ENCODE data around the gene HJURP.
A peak's percentile ranks its signal among the peaks of the same experiment; 100 is the strongest.

The HJURP gene

DNA sequence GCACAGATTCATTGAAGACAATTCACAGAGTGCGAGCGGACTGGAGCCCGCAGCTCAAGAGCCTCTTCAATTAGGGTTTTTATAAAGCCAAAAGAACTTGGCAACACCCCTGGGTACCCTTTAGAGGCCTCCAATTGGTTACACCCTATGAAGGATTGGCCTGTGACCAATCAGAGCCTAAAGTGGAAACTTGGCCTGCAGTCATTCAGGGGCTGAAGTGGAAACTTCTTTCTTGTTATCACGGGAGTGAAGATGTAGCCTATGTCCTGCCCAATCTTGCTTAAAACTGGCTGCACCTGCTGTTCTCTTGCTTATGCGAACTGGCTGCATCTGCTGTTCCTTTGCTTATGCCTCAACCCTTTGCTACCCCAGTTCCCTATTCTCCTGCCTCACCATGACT is 1.8 kb upstream of the HJURP start:
- Mint-ChIP-seq H3K36me3 (ENCODE audit: low read depth) (peaks cover 9% of the 10 kb centered on the region), H3K27ac (no peak overlapping the region)
- intact Hi-C loops (cut with micrococcal nuclease) = loop anchor here (10.0 kb wide), 1 partner anchor 689 kb away; no protein-coding TSS in a partner anchor

DNA sequence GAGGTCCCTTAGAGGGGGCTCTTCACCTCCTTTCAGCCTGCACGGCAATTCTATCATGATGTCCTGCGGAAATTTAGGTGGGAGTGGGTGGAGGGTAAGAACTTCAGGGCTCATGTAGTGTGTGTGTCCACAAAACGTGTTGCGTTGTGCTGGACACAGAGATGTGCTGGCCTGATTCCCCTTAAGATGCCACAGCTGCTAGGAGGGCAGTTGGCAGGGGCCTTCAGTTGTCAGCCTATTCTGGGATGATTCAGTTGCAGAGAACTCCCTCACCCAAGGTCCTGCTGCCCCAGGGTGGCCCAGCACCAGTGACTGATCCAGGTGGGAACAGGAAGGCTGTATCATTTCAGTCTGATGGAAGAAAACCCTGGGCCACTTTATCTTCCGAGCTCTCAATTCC is 1.0 kb upstream of the HJURP start:
- no peak overlapping the region for H3K27ac Mint-ChIP-seq
- H3K4me1 Mint-ChIP-seq (ENCODE audit: low read depth) = peaks cover 41% of the 10 kb centered on the region
- no peaks in the 10 kb centered on the region for H3K27me3 Mint-ChIP-seq
- H3K4me3 Mint-ChIP-seq = no peak overlapping the region
- H3K9me3 Mint-ChIP-seq = no peaks in the 10 kb centered on the region
- peaks cover 9% of the 10 kb centered on the region for H3K36me3 Mint-ChIP-seq (ENCODE audit: low read depth)
- intact Hi-C loops (cut with micrococcal nuclease) = loop anchor here (10.0 kb wide), 1 partner anchor 689 kb away; no protein-coding TSS in a partner anchor

More for the DNA sequence above, 1.8 kb upstream of the HJURP start:
- Mint-ChIP-seq H3K4me3 (no peak overlapping the region), H3K4me1 (ENCODE audit: low read depth) (peaks cover 41% of the 10 kb centered on the region), H3K9me3 (no peaks in the 10 kb centered on the region), H3K27me3 (no peaks in the 10 kb centered on the region)

DNA sequence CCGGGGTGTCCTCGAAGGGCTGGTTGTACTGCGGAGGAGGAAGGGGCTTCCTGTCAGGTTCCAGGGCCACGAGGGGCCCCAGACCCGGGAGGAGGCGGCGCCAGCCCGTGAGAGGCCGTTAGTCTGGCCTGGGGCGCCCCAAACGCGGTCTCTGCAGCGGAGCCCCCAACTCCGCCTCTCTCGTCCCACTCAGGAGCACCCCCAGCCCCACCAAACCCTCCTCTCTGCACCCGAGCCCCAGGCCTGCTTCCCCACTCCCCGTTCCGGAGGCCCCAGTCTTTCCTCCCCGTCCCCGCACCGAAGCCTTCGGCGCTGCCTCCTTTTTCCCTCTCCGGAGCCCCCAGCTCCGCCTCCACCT is 473 bp downstream of the HJURP start:
- peaks cover 9% of the 10 kb centered on the region for H3K36me3 Mint-ChIP-seq (ENCODE audit: low read depth)
- H3K27ac Mint-ChIP-seq = peak overlapping the region; percentile 35
- H3K4me3 Mint-ChIP-seq = peak overlapping the region; percentile 95
- no peaks in the 10 kb centered on the region for H3K27me3 Mint-ChIP-seq
- H3K9me3 Mint-ChIP-seq = no peaks in the 10 kb centered on the region
- H3K4me1 Mint-ChIP-seq (ENCODE audit: low read depth) = peaks cover 45% of the 10 kb centered on the region
- intact Hi-C loops (cut with micrococcal nuclease) = loop anchor here (10.0 kb wide), 1 partner anchor 691 kb away; no protein-coding TSS in a partner anchor

DNA sequence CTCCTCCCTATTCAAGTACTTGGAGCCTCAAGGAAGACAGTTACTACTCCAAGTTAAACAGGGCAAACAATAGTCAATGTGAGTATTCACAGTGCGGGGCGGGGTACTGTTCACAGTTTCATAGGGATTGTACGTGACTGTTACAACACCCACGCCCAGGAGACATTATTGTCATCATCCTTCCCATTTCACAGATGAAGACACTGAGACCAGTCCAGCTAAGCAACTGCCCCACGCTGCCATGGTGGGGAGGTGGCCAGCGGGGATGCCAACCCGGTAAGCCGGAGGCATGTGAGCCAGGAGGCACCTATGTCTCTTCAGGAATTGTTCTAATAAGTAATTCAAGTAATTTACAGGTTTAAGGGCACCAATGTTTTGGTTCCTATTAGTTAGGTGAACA is 982 bp downstream of the HJURP start:
- Mint-ChIP-seq H3K27ac (no peak overlapping the region), H3K4me3 (peak overlapping the region; percentile 95), H3K9me3 (no peaks in the 10 kb centered on the region), H3K4me1 (ENCODE audit: low read depth) (peaks cover 50% of the 10 kb centered on the region), H3K27me3 (no peaks in the 10 kb centered on the region), H3K36me3 (ENCODE audit: low read depth) (peaks cover 14% of the 10 kb centered on the region)
- intact Hi-C loops (cut with micrococcal nuclease) = loop anchor here (10.0 kb wide), 1 partner anchor 691 kb away; no protein-coding TSS in a partner anchor

DNA sequence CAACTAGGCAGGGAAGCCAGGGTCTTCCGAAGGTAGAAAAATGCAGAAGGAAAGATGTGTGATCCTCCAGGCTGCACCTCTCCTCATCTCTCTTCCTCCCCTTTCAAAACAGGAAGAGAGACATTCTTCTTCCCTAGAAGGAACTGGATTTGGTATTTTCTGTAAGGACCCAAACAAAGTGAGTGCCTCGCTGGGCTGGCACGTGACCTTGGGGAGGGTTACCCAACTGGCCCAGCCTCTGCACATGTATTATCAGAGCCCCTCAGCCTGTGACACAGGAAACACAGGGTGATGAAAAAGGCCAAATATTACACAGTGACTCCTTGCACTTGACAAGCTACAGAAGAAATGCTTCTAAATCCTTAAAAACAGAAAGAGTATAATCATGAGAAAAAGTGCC is 2.3 kb downstream of the HJURP start:
- Mint-ChIP-seq H3K9me3 (no peaks in the 10 kb centered on the region), H3K4me3 (peak overlapping the region; percentile 35), H3K27me3 (no peaks in the 10 kb centered on the region), H3K27ac (no peak overlapping the region), H3K36me3 (ENCODE audit: low read depth) (peaks cover 18% of the 10 kb centered on the region), H3K4me1 (ENCODE audit: low read depth) (peaks cover 46% of the 10 kb centered on the region)
- intact Hi-C loops (cut with micrococcal nuclease) = loop anchor here (10.0 kb wide), 1 partner anchor 693 kb away; no protein-coding TSS in a partner anchor

DNA sequence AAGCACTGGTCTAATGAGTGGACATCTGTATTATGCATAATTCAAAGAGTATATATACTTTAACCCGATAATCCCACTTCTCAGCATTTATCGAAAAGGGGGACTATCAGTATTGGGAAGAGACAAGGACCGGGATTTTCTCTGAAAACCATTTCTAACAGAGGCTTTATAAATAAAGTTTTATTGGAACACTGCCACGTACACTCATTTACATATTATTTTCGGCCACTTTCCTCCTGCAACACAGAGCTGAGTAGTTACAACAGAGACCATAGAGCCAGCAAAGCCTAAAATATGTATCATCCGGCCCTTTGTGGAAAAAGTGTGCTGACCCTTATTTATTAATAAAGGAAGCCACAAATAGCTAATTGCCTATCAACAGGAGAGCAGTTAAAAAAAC is 3.2 kb downstream of the HJURP start:
- intact Hi-C loops (cut with micrococcal nuclease) = loop anchor here (10.0 kb wide), 1 partner anchor 694 kb away; no protein-coding TSS in a partner anchor
- no peaks in the 10 kb centered on the region for H3K9me3 Mint-ChIP-seq
- peaks cover 18% of the 10 kb centered on the region for H3K36me3 Mint-ChIP-seq (ENCODE audit: low read depth)
- H3K27me3 Mint-ChIP-seq = no peaks in the 10 kb centered on the region
- H3K4me3 Mint-ChIP-seq = no peak overlapping the region
- no peak overlapping the region for H3K27ac Mint-ChIP-seq
- H3K4me1 Mint-ChIP-seq (ENCODE audit: low read depth) = peaks cover 48% of the 10 kb centered on the region

DNA sequence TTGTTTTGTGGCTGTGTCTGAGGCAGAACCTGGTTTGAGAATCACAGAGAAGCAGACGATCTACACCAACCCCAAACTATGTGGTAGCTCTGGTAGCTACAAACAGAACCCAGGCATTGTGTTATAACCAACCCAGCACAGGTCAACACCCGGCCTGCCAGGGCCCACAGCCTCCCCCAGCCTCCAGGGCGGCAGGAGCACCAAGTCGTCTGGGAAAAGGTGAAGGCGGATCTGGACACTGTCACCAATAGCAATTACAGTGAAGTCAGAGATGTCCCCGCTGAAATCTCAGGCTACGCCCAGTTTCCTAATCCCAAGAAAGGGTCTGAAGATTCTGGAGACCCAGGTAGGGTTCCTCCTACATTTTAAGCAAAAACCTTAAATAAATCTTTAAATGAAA is 3.6 kb downstream of the HJURP start:
- Mint-ChIP-seq H3K27ac (no peak overlapping the region), H3K4me1 (ENCODE audit: low read depth) (peaks cover 52% of the 10 kb centered on the region), H3K27me3 (no peaks in the 10 kb centered on the region), H3K4me3 (no peak overlapping the region), H3K9me3 (no peaks in the 10 kb centered on the region), H3K36me3 (ENCODE audit: low read depth) (peaks cover 18% of the 10 kb centered on the region)
- intact Hi-C loops (cut with micrococcal nuclease) = loop anchor here (10.0 kb wide), 1 partner anchor 694 kb away; no protein-coding TSS in a partner anchor

DNA sequence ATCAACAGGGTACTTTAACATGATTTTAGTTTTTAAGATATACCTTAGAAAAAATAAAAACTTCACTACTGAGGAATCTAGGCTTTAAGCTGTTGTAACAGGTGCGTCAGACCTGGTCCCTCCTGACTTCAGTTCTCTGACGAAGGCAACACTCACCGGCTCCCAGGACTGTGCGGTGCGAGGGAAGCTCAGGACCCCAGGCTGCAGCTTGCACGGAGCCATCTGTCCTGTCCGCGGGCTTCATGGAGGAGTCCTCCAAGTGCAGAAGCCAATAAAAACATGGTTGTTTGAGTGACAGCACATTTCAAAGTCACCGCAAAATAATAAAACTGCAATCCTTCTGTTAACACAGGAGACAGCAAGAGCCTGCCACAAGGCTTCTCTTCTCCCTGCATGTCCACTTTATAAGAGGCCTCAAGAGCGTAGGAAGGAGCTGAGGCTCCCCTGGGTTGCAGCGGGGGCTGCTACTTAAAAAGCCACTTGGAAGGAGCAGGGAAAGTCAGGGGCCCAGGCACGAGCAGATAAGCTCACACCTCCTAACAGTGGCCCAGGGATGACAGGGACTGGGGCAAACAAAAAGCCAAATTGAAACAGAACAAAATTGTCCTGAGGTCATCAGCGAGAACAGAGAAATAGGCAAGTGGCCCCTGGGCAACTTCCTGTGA is 4.6 kb downstream of the HJURP start:
- intact Hi-C loops (cut with micrococcal nuclease) = loop anchor here (10.0 kb wide), 1 partner anchor 695 kb away; no protein-coding TSS in a partner anchor
- Mint-ChIP-seq H3K4me1 (ENCODE audit: low read depth) (peaks cover 55% of the 10 kb centered on the region), H3K4me3 (no peak overlapping the region), H3K36me3 (ENCODE audit: low read depth) (peaks cover 17% of the 10 kb centered on the region), H3K9me3 (no peaks in the 10 kb centered on the region), H3K27ac (no peak overlapping the region), H3K27me3 (no peaks in the 10 kb centered on the region)

DNA sequence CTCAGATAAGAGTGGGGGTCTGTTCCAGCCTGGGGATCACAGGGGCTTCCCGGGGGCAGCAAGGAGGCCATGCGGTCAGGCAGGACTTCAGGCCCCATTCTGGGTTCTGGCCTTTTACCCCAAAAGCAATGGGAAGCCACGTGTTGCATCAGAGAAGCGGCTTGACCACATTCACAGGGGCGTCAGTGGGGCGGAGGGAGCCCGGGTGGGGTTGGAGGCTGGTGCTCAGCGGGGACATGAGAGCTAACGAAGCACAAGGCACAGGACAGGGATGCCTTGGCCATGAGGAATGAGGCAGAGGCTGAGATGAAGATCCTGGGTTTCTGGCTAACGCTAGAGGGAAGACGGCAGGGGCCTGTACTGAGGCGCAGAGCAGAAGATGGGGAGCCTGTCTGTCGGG is 6.1 kb downstream of the HJURP start:
- intact Hi-C loops (cut with micrococcal nuclease) = no loop called here
- H3K27ac Mint-ChIP-seq = peak overlapping the region; percentile 12
- no peaks in the 10 kb centered on the region for H3K27me3 Mint-ChIP-seq
- H3K4me3 Mint-ChIP-seq = no peak overlapping the region
- H3K9me3 Mint-ChIP-seq = no peaks in the 10 kb centered on the region
- H3K36me3 Mint-ChIP-seq (ENCODE audit: low read depth) = peaks cover 17% of the 10 kb centered on the region
- H3K4me1 Mint-ChIP-seq (ENCODE audit: low read depth) = peaks cover 41% of the 10 kb centered on the region

DNA sequence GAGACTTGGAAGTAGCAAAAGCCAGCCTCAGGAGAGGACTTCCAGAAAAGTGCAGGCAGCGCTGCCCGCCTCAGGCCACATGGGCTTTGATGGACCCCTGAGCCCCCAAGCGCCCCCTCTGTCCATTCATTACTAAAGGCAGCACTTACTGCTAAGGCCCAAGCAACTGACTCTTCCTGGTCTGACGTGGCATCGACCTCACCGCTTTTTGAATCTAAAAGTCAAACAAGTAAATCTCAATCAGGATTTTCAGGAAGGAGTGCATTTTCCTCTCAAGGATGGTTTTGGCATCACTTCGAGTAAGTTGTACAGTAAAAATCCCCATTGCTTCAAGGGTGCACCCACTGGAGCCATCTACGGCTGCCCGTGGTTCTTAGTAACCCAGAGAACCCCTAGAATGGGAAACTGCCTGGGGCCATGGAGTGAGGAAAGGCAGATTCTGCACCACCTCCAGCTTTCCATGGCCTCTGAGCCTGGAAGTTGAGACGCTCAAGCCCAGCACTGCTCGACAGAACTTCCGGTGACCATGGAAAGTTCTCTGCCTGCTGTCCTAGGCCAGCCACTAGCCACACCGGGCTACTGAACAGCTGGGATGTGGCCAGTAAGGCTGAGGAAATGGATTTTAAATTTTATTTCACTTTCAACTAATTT is 7.0 kb downstream of the HJURP start:
- Mint-ChIP-seq H3K4me3 (no peak overlapping the region), H3K27me3 (no peaks in the 10 kb centered on the region), H3K36me3 (ENCODE audit: low read depth) (peaks cover 25% of the 10 kb centered on the region), H3K27ac (no peak overlapping the region), H3K4me1 (ENCODE audit: low read depth) (peaks cover 35% of the 10 kb centered on the region), H3K9me3 (no peaks in the 10 kb centered on the region)
- intact Hi-C loops (cut with micrococcal nuclease) = no loop called here

DNA sequence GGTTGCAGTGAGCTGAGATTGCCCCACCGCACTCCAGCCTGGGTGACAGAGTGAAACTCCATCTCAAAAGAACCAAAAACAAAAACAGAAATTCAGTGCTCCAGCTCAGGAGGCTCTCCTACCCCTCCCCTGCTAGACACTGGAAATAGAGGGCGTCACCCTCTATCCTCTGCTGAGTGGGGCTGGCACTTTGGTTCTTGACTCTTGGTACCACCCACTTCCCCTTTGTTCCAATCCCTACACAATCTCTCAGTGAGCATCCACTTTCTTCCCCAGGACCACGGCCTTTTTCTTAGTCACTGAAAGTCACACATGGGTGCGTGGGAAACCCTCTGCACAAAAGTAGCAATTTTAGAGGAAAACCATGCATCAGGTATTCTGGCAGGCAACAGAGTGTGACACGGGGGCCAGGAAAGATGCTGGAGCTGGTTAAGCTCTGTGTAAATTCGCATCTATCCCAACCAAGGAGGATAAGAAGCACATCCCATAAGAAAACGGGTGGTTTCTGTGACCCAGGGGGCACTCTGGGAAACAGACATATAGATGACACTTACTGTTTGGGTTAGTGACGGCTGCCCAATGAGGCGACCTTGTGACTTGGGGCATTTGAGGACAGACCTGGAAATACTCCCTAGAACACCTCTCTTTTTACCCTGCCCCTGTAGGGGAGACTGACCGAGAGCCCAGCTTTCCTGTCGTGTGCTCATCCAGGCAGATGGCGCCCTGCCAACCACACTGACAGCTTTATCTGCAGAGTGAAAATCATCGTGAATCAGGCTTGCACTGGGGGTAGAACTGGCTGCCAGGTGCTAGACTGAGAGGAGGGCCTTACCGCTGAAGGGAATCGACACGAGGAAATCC is 7.7 kb downstream of the HJURP start:
- H3K27me3 Mint-ChIP-seq = no peaks in the 10 kb centered on the region
- peaks cover 28% of the 10 kb centered on the region for H3K4me1 Mint-ChIP-seq (ENCODE audit: low read depth)
- no peak overlapping the region for H3K4me3 Mint-ChIP-seq
- intact Hi-C loops (cut with micrococcal nuclease) = no loop called here
- H3K9me3 Mint-ChIP-seq = no peaks in the 10 kb centered on the region
- peak overlapping the region; percentile 45 for H3K27ac Mint-ChIP-seq
- peaks cover 30% of the 10 kb centered on the region for H3K36me3 Mint-ChIP-seq (ENCODE audit: low read depth)

DNA sequence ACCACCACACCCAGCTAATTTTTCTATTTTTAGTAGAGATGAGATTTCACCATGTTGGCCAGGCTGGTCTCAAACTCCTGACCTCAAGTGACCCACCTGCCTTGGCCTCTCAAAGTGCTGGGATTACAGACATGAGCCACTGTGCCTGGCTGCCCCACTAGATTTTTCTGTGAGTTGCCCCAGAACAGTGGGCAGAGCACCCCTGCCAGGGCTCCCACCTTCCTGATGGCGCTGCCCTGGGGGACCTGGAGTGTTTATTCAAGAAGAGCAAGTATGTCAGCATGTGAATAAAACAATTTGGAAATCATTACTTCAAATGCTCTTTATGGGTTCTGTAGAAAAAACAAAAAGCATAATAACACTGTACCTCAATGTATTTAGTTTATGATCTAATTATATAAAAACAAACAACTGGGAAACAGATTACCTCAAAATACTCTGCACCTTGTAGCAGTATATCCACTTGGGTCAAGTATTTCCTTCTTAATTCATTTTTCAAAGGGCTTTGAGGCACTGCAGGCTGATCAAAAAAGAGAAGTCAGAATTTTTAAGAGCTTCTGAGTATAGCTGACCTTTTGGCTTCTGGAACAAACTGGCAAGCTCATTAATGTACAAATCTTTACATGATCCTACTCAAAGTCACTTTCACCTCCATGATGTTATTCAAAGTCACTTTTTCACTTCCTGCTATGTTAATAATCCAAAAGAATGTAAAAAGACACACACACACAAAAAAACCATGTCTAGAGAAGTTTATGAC is 8.9 kb downstream of the HJURP start:
- peak overlapping the region; percentile 45 for H3K27ac Mint-ChIP-seq

DNA sequence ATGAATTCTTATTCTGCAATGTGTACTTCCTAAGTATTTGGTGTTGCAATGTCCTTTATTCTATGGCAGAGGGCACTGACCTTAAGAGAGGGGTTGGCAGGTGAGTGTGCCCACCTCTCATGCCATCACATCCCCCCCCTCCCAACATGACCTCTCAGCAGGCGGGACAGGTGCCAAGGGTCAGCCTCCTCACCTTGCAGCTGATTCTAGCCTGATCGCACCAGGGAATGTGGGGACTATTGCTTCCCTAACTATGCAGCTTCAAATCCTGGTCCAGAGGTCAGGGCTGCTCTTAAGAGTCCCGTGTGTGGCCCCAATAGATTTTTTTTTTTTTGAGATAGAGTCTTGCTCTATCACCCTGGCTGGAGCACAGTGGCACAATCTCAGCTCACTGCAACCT is 9.5 kb downstream of the HJURP start:
- Mint-ChIP-seq H3K36me3 (ENCODE audit: low read depth) (peaks cover 46% of the 10 kb centered on the region), H3K9me3 (no peaks in the 10 kb centered on the region), H3K27ac (no peak overlapping the region), H3K4me1 (ENCODE audit: low read depth) (peaks cover 27% of the 10 kb centered on the region), H3K27me3 (no peaks in the 10 kb centered on the region), H3K4me3 (no peak overlapping the region)
- intact Hi-C loops (cut with micrococcal nuclease) = no loop called here

More for the DNA sequence above, 8.9 kb downstream of the HJURP start:
- H3K27me3 Mint-ChIP-seq = no peaks in the 10 kb centered on the region
- H3K9me3 Mint-ChIP-seq = no peaks in the 10 kb centered on the region
- peaks cover 27% of the 10 kb centered on the region for H3K4me1 Mint-ChIP-seq (ENCODE audit: low read depth)
- H3K36me3 Mint-ChIP-seq (ENCODE audit: low read depth) = peaks cover 42% of the 10 kb centered on the region
- no peak overlapping the region for H3K4me3 Mint-ChIP-seq
- intact Hi-C loops (cut with micrococcal nuclease) = no loop called here

Measured in dendritic cell treated with granulocyte-macrophage colony-stimulating factor and Interleukin-4, amounts not matched to agents 40 ng/mL and 50 ng/mL, for 4 days (primary cell).